CD14-positive monocyte (primary cell): ENCODE data around the gene CYP26A1. TPM values are rescaled to one million over a fixed set of nuclear protein-coding genes. Genes with fewer than 3 reads are reported as not detected.

Experiments used
- DNase-seq, 3 donors: peaks; one replicate each; pipeline ENCODE4 v3.0.0-alpha.2; 2011 to 2022
- H2AFZ ChIP-seq: 2 replicates; pipeline ENCODE4 v1.6.0; 2012; ENCODE audit warnings: mild to moderate bottlenecking, low read depth, low read length, inconsistent platforms; ENCODE audit not compliant: insufficient read depth, poor library complexity, severe bottlenecking
- H3K27ac ChIP-seq, 2 donors: 1 replicate in 1 of 2; 2 replicates in 1 of 2; pipeline ENCODE4 v1.5.1; 2012 to 2013; ENCODE audit warnings: low read length in 2 of 2, control low read depth in 1 of 2, inconsistent platforms in 1 of 2, low read depth in 1 of 2, mild to moderate bottlenecking in 1 of 2
- H3K27me3 ChIP-seq, 2 donors: one replicate each; pipeline versions ENCODE4 v1.6.0 to v1.6.1; 2011 to 2013; ENCODE audit warnings: low read length in 2 of 2; ENCODE audit not compliant: control insufficient read depth in 2 of 2, insufficient read depth in 2 of 2
- H3K36me3 ChIP-seq, 2 donors: replicated peaks in 1 of 2; 1 replicate in 1 of 2; 2 replicates in 1 of 2; pipeline versions ENCODE4 v1.5.1 to v1.6.1; 2012 to 2013; ENCODE audit warnings: low read length in 2 of 2, control low read depth in 1 of 2, inconsistent platforms in 1 of 2, mild to moderate bottlenecking in 1 of 2; ENCODE audit not compliant: insufficient read depth in 2 of 2, control insufficient read depth in 1 of 2
- H3K4me1 ChIP-seq, 2 donors: 1 replicate in 1 of 2; 2 replicates in 1 of 2; pipeline versions ENCODE4 v1.5.1 to v1.6.1; 2012 to 2013; ENCODE audit warnings: low read length in 2 of 2, control low read depth in 1 of 2, inconsistent platforms in 1 of 2, mild to moderate bottlenecking in 1 of 2, moderate library complexity in 1 of 2; ENCODE audit not compliant: insufficient read depth in 2 of 2, control insufficient read depth in 1 of 2
- H3K4me2 ChIP-seq: replicated peaks from 2 replicates; pipeline ENCODE3; 2012; ENCODE audit warnings: low read length, moderate library complexity, mild to moderate bottlenecking; ENCODE audit not compliant: poor library complexity, severe bottlenecking; ENCODE audit errors: extremely low read depth
- H3K4me3 ChIP-seq, 3 experiments: fragments of 200-600 bp in 1 of 3; sonication (generic) in 1 of 3; replicated peaks in 1 of 3; 1 replicate in 2 of 3; 2 replicates in 1 of 3; pipeline ENCODE4 v1.5.1; 2011 to 2013; ENCODE audit warnings: low read length in 3 of 3, mild to moderate bottlenecking in 3 of 3, control low read depth in 2 of 3, low read depth in 2 of 3, inconsistent platforms in 1 of 3, moderate library complexity in 1 of 3
- H3K79me2 ChIP-seq: 2 replicates; pipeline ENCODE4 v1.6.0; 2012; ENCODE audit warnings: mild to moderate bottlenecking, control low read depth, inconsistent platforms, low read length, moderate library complexity; ENCODE audit not compliant: insufficient read depth
- H3K9ac ChIP-seq: 2 replicates; pipeline ENCODE4 v1.6.0; 2017; ENCODE audit warnings: low read length, mild to moderate bottlenecking; ENCODE audit not compliant: insufficient read depth, poor library complexity, severe bottlenecking
- H3K9me3 ChIP-seq, 2 donors: replicated peaks in 1 of 2; 1 replicate in 1 of 2; 2 replicates in 1 of 2; pipeline versions ENCODE4 v1.5.1 to v1.6.1; 2012 to 2013; ENCODE audit warnings: low read length in 2 of 2, control low read depth in 1 of 2; ENCODE audit not compliant: control insufficient read depth in 1 of 2, insufficient read depth in 1 of 2
- H4K20me1 ChIP-seq: 2 replicates; pipeline ENCODE4 v1.6.0; 2012; ENCODE audit warnings: mild to moderate bottlenecking, low read length, control low read depth, moderate library complexity; ENCODE audit not compliant: insufficient read depth
- H3K27ac Mint-ChIP-seq, 7 donors: one replicate each; pipeline ENCODE4 v1.8.0; 2020; ENCODE audit warnings: mild to moderate bottlenecking in 7 of 7, mixed read lengths in 7 of 7, moderate library complexity in 6 of 7, inconsistent platforms in 2 of 7
- H3K27me3 Mint-ChIP-seq, 3 donors: one replicate each; pipeline ENCODE4 v1.8.0; 2021 to 2022; ENCODE audit warnings: low read depth in 3 of 3, mild to moderate bottlenecking in 3 of 3, mixed read lengths in 3 of 3, moderate library complexity in 3 of 3, inconsistent platforms in 1 of 3
- H3K36me3 Mint-ChIP-seq, 2 donors: one replicate each; pipeline ENCODE4 v1.8.0; 2020; ENCODE audit warnings: mixed read lengths in 2 of 2, inconsistent platforms in 1 of 2, mild to moderate bottlenecking in 1 of 2
- H3K4me1 Mint-ChIP-seq: one replicate; pipeline ENCODE4 v1.8.0; 2020; ENCODE audit warnings: mild to moderate bottlenecking, mixed read lengths
- H3K4me3 Mint-ChIP-seq, 2 donors: one replicate each; pipeline ENCODE4 v1.8.0; 2020; ENCODE audit warnings: mild to moderate bottlenecking in 2 of 2, mixed read lengths in 2 of 2, moderate library complexity in 1 of 2
- H3K9me3 Mint-ChIP-seq, 7 donors: one replicate each; pipeline ENCODE4 v1.8.0; 2020 to 2022; ENCODE audit warnings: mixed read lengths in 7 of 7, mild to moderate bottlenecking in 6 of 7, moderate library complexity in 6 of 7, inconsistent platforms in 2 of 7
- WGBS: methylation state at CpG from one replicate; pipeline ENCODE4 v1.1.5; 2013; ENCODE audit warnings: missing lambda C conversion rate; ENCODE audit not compliant: insufficient coverage; 5-methylcytosine and 5-hydroxymethylcytosine counted together
- intact Hi-C, 2 donors: fragments of 100-400 bp; cut with micrococcal nuclease; formaldehyde crosslinking; loops; one replicate each; pipeline versions ENCODE4 v1.15.0 to v1.15.1; 2023
- polyA plus RNA-seq, 3 donors: library from polyadenylated mRNA; depleted of rRNA in 1 of 3; unstranded in 2 of 3; stranded (reverse) in 1 of 3; fragments of 300-500 nt in 2 of 3; fragments of >200 nt in 1 of 3; fragmentation: Illumina TruSeq in 2 of 3; gene quantifications; 1 replicate in 2 of 3; 2 replicates in 1 of 3; pipeline ENCODE4 v1.2.3, GENCODE V29; 2012 to 2021
- TF ChIP-seq, protein P1 (sequence below): fragments of 200-600 bp; IDR thresholded peaks from one replicate; pipeline ENCODE4 v1.8.0; 2022; ENCODE audit warnings: antibody characterized with exemption, mild to moderate bottlenecking

Gene CYP26A1
- polyA plus RNA-seq, 3 donors: not detected

DNA sequence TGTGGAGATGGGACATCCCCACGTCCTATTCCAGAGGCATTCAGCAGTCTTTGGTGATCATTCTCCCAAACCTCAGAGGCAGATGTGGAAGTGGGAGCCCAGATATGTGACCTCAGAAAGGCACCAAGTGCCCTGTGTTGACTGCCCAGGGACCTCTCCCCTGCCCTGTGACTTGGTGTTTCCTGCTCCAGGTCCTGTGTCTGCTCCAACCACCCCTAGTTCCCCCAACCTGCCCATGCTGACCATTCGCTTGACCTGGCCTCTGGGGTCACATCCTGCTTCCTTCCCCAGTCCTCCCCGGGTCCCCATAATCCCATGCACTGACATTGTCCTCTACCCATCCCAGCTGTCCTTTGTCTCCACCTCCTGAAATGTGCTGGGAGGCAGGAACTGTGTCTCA lies 7.6 kb downstream of the CYP26A1 start:
- TF ChIP-seq, protein P1, sequence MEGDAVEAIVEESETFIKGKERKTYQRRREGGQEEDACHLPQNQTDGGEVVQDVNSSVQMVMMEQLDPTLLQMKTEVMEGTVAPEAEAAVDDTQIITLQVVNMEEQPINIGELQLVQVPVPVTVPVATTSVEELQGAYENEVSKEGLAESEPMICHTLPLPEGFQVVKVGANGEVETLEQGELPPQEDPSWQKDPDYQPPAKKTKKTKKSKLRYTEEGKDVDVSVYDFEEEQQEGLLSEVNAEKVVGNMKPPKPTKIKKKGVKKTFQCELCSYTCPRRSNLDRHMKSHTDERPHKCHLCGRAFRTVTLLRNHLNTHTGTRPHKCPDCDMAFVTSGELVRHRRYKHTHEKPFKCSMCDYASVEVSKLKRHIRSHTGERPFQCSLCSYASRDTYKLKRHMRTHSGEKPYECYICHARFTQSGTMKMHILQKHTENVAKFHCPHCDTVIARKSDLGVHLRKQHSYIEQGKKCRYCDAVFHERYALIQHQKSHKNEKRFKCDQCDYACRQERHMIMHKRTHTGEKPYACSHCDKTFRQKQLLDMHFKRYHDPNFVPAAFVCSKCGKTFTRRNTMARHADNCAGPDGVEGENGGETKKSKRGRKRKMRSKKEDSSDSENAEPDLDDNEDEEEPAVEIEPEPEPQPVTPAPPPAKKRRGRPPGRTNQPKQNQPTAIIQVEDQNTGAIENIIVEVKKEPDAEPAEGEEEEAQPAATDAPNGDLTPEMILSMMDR: no peak
- peaks cover 24 to 31% of the 10 kb centered on the region in 2 donors for H3K27me3 ChIP-seq
- 69% methylated on average over 2 of the region's 3 CpGs for WGBS
- H3K27ac Mint-ChIP-seq: no peak overlapping the region
- peaks cover 25 to 50% (median 46%) of the 10 kb centered on the region in 3 donors for H3K27me3 Mint-ChIP-seq
- H3K4me3 Mint-ChIP-seq: no peak overlapping the region
- no peaks in the 10 kb centered on the region for H3K36me3 Mint-ChIP-seq
- no peak overlapping the region for H2AFZ ChIP-seq
- no peaks in the 10 kb centered on the region for H3K36me3 ChIP-seq
- peaks cover 6% of the 10 kb centered on the region for H3K4me1 Mint-ChIP-seq
- intact Hi-C loops: loop anchor here (2.0 to 5.0 kb wide), 4 partner anchors 206 to 271 kb away; no protein-coding TSS in a partner anchor
- no peak for DNase-seq
- H4K20me1 ChIP-seq: no peaks in the 10 kb centered on the region
- no peak overlapping the region for H3K4me2 ChIP-seq
- peaks cover 0 to 3% of the 10 kb centered on the region in 2 donors for H3K4me1 ChIP-seq
- H3K27ac ChIP-seq: no peak overlapping the region
- no peak overlapping the region for H3K4me3 ChIP-seq
- H3K9ac ChIP-seq: no peak overlapping the region
- no peaks in the 10 kb centered on the region for H3K9me3 ChIP-seq
- H3K79me2 ChIP-seq: no peaks in the 10 kb centered on the region
- peaks cover 0 to 3% (median 0%) of the 10 kb centered on the region in 7 donors for H3K9me3 Mint-ChIP-seq

DNA sequence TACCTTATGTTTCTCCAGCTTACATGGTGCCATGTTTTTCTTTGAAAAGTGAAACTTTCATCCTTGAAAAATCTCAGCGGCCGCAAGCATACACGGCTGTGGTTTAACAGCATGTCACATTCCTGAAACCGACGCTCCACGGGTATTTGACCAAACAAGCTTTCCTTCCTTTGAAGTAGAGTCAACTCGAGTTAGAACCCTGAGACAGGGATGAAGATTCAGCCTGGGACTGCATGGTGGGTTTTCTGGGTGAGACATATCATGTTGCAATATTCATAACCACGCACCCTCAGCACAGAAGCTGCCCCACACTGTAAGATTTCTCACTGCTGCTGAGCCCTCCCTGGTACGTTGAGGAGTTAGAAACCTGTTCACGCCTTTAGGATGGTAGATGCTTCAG lies 8.1 kb downstream of the CYP26A1 start:
- Histone ChIP-seq H3K27me3 (peaks cover 19 to 26% of the 10 kb centered on the region in 2 donors), H3K79me2 (no peaks in the 10 kb centered on the region), H3K4me2 (no peak overlapping the region), H3K4me1 (peaks cover 0 to 3% of the 10 kb centered on the region in 2 donors), H3K36me3 (no peaks in the 10 kb centered on the region), H4K20me1 (no peaks in the 10 kb centered on the region), H3K4me3 (no peak overlapping the region), H3K9me3 (no peaks in the 10 kb centered on the region), H3K27ac (no peak overlapping the region), H2AFZ (no peak overlapping the region), H3K9ac (no peak overlapping the region)
- intact Hi-C loops: loop anchor here (2.0 to 5.0 kb wide), 4 partner anchors 205 to 271 kb away; no protein-coding TSS in a partner anchor
- H3K4me3 Mint-ChIP-seq: peak overlapping the region in 1 of 2 donors; percentile 11
- peaks cover 0 to 3% (median 0%) of the 10 kb centered on the region in 7 donors for H3K9me3 Mint-ChIP-seq
- no peaks in the 10 kb centered on the region for H3K36me3 Mint-ChIP-seq
- TF ChIP-seq, protein P1: no peak
- H3K4me1 Mint-ChIP-seq: peaks cover 6% of the 10 kb centered on the region
- DNase-seq: no peak
- WGBS: 73% methylated on average over 3 of the region's 10 CpGs
- no peak overlapping the region for H3K27ac Mint-ChIP-seq
- H3K27me3 Mint-ChIP-seq: peaks cover 20 to 45% (median 42%) of the 10 kb centered on the region in 3 donors
